ENCODE data around the gene REC8. TPM values are rescaled to one million over a fixed set of nuclear protein-coding genes. Genes with fewer than 3 reads are reported as not detected.

The REC8 gene
- total and polyA plus RNA-seq, 2 of the 13 experiments (the other 11 are each of a cell fraction or from before 2014, with no cell fraction given), result 3.4 to 14.7 TPM

- TF ChIP-seq ZNF101 (CRISPR knock-in tag; IDR thresholded peaks at IDR 0.05; ENCODE audit: borderline replicate concordance, low read depth) (0 out of 2 replicates have a peak, but pooled peaks have one; percentile 82), ZNF646 (CRISPR knock-in tag; IDR thresholded peaks at IDR 0.05) (no peak; the same call in 1 of the 2 replicates), ZNF282 (IDR thresholded peaks at IDR 0.05; ENCODE audit: partially characterized antibody) (no peak), ELF3 (CRISPR knock-in tag; IDR thresholded peaks at IDR 0.05) (peak; percentile 99), ZNF251 (CRISPR knock-in tag; IDR thresholded peaks at IDR 0.05) (0 out of 2 replicates have a peak, but pooled peaks have one; percentile 24), ZNF121 (CRISPR knock-in tag; IDR thresholded peaks at IDR 0.05) (peak; percentile 42; the same call in 1 of the 2 replicates), RFX3 (CRISPR knock-in tag; IDR thresholded peaks at IDR 0.05) (no peak; the same call in 1 of the 2 replicates), ZNF616 (CRISPR knock-in tag; IDR thresholded peaks at IDR 0.05; ENCODE audit: low read depth) (peak; percentile 84; the same call in 1 of the 2 replicates), NCOA5 (CRISPR knock-in tag; IDR thresholded peaks at IDR 0.05) (0 out of 2 replicates have a peak, but pooled peaks have one; percentile 86), KDM6A (CRISPR knock-in tag; IDR thresholded peaks at IDR 0.05; ENCODE audit: low read depth) (peak; percentile 9; the same call in 1 of the 2 replicates), NR2C2 (CRISPR knock-in tag; IDR thresholded peaks at IDR 0.05; ENCODE audit: borderline replicate concordance) (peak; percentile 93), ELK4 (CRISPR knock-in tag; IDR thresholded peaks at IDR 0.05; ENCODE audit: borderline replicate concordance) (peak; percentile 93), SALL1 (CRISPR knock-in tag; IDR thresholded peaks at IDR 0.05) (peak; percentile 97), ZNF253 (CRISPR knock-in tag; IDR thresholded peaks at IDR 0.05; ENCODE audit: borderline replicate concordance) (peak; percentile 67; the same call in 1 of the 2 replicates), NR1H2 (CRISPR knock-in tag; IDR thresholded peaks at IDR 0.05; ENCODE audit: borderline replicate concordance, low read depth) (no peak), TCF12 (IDR thresholded peaks at IDR 0.05) (no peak), TCF12 (CRISPR knock-in tag; IDR thresholded peaks at IDR 0.05) (peak; percentile 72; the same call in 1 of the 2 replicates), ZXDC (CRISPR knock-in tag; IDR thresholded peaks at IDR 0.05) (no peak)
These were observed 41.3 kb downstream of the REC8 start, which contains the start of gene CHMP4A (continued) for GRCh38 chr14:24212924-24213865.

All from HepG2 (cell line).